HepG2 (cell line): ENCODE results near the gene KCTD19. TPM values are rescaled to one million over a fixed set of nuclear protein-coding genes. Genes with fewer than 3 reads are reported as not detected.

ENCODE experiments used
- CREM ChIP-seq, 2 experiments: sonication (generic) in 1 of 2; formaldehyde crosslinking in 1 of 2; IDR thresholded peaks; 2 replicates each; pipeline versions ENCODE4 v1.4.0 to v1.6.1; 2016 to 2020; ENCODE audit warnings: antibody characterized with exemption in 1 of 2, mild to moderate bottlenecking in 1 of 2, missing genetic modification reagents in 1 of 2
- FOXK1 ChIP-seq: sonication (generic); formaldehyde crosslinking; IDR thresholded peaks from 2 replicates; pipeline ENCODE4 v1.4.0; 2020; ENCODE audit warnings: low read depth, missing genetic modification reagents, borderline replicate concordance
- NR2C2 ChIP-seq: sonication (generic); formaldehyde crosslinking; IDR thresholded peaks from 2 replicates; pipeline ENCODE4 v1.4.0; 2020; ENCODE audit warnings: missing genetic modification reagents, mild to moderate bottlenecking, moderate library complexity, borderline replicate concordance
- RARG ChIP-seq: sonication (generic); formaldehyde crosslinking; IDR thresholded peaks from 2 replicates; pipeline ENCODE4 v1.4.0; 2020; ENCODE audit warnings: low read depth, mild to moderate bottlenecking, missing genetic modification reagents
- ZBTB20 ChIP-seq: sonication (generic); formaldehyde crosslinking; IDR thresholded peaks from 2 replicates; pipeline ENCODE4 v1.8.1; 2023; ENCODE audit warnings: missing genetic modification reagents, low read depth, mild to moderate bottlenecking, borderline replicate concordance
- ZFYVE20 ChIP-seq: sonication (generic); formaldehyde crosslinking; IDR thresholded peaks from 2 replicates; pipeline ENCODE4 v1.8.0; 2023; ENCODE audit warnings: low read depth, mild to moderate bottlenecking, moderate library complexity, missing genetic modification reagents, borderline replicate concordance
- ZNF547 ChIP-seq: sonication (generic); formaldehyde crosslinking; IDR thresholded peaks from 2 replicates; pipeline ENCODE4 v1.5.1; 2020; ENCODE audit warnings: mild to moderate bottlenecking, missing genetic modification reagents
- ZNF619 ChIP-seq: sonication (generic); formaldehyde crosslinking; IDR thresholded peaks from 2 replicates; pipeline ENCODE4 v1.4.0; 2020; ENCODE audit warnings: mild to moderate bottlenecking, missing genetic modification reagents
- ZNF644 ChIP-seq: IDR thresholded peaks from 2 replicates; pipeline ENCODE4 v1.6.1; 2016; ENCODE audit warnings: low read depth
- ZNF713 ChIP-seq: sonication (generic); formaldehyde crosslinking; IDR thresholded peaks from 2 replicates; pipeline ENCODE4 v1.4.0; 2020; ENCODE audit warnings: mild to moderate bottlenecking, missing genetic modification reagents
- polyA plus RNA-seq, 8 experiments: library from polyadenylated mRNA; depleted of rRNA in 3 of 8; stranded (reverse) in 7 of 8; unstranded in 1 of 8; fragments of >200 nt; fragmentation: Illumina TruSeq in 4 of 8; extraction: Trizol in 4 of 8; gene quantifications; 2 replicates each; pipeline versions ENCODE4 v1.2.1 to v1.2.3, GENCODE V29; 2011 to 2016; ENCODE audit warnings: low read depth in 4 of 8, missing spikeins in 1 of 8, mixed read lengths in 1 of 8; ENCODE audit not compliant: insufficient read depth in 1 of 8
- total RNA-seq, 5 experiments: library from RNA; depleted of rRNA; stranded (reverse); fragments of >200 nt; fragmentation: Illumina TruSeq; extraction: Trizol; gene quantifications; 2 replicates each; pipeline ENCODE4 v1.2.3, GENCODE V29; 2016; ENCODE audit warnings: low read depth in 1 of 5
- TF ChIP-seq, protein P1 (sequence below): IDR thresholded peaks from 2 replicates; pipeline ENCODE4 v1.6.1; 2016; ENCODE audit warnings: low read depth, missing genetic modification reagents, missing compliant biosample characterization
- TF ChIP-seq, protein P2 (sequence below): sonication (generic); formaldehyde crosslinking; IDR thresholded peaks from 2 replicates; pipeline ENCODE4 v1.4.0; 2020; ENCODE audit warnings: missing genetic modification reagents, borderline replicate concordance
- TF ChIP-seq, protein P3 (sequence below): IDR thresholded peaks from 2 replicates; pipeline ENCODE4 v1.6.1; 2016; ENCODE audit warnings: control low read depth
- TF ChIP-seq, protein P4 (sequence below): sonication (generic); formaldehyde crosslinking; IDR thresholded peaks from 2 replicates; pipeline ENCODE4 v1.8.1; 2023; ENCODE audit warnings: mild to moderate bottlenecking, missing genetic modification reagents

KCTD19 gene
- total and polyA plus RNA-seq, 2 of the 13 experiments (the other 11 are each of a cell fraction or from before 2014, with no cell fraction given), result not detected

DNA sequence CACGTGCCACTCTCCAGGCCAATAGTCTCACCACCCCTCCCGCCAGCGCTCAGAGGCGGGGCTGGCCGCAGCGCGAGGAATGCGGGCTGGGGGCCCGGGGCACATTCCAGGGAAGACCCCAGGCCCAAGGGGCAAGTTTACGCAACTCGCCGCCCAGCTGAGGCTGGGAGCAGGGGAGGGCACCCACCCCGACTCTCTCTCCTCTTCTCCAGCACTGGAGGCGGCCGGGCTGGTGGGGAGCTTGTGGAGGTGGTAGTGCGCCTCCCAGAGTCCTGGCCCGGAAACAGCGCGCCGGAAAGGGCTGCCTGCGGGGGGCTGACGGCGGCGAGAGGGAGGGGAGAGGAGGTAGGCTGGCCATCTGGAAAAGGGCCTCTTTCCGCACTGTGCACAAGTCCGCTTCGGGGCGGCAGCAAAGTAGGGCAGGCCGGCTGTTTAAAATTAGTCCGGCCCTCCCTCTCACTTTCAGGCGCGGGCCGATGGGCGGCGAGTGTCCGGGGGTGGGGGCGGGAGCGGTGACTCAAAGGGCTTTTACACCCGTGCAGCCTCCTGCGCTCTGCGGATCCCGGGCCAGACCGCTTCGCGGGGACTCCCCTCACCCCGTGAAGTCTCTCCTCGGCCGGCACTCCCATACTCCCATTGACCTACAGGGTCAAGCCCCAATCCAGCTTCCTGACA is 80.3 kb downstream of the KCTD19 start (continued):
- TF ChIP-seq ZNF619 (peak; percentile 90; the same call in 1 of the 2 replicates), NR2C2 (peak; percentile 62; the same call in 1 of the 2 replicates), CREM (IDR thresholded peaks at IDR 0.05) (no peak), CREM (CRISPR knock-in tag; IDR thresholded peaks at IDR 0.05) (no peak), RARG (CRISPR knock-in tag) (no peak), ZNF547 (peak; percentile 84; the same call in 1 of the 2 replicates), ZFYVE20 (0 out of 2 replicates have a peak, but pooled peaks have one; percentile 43), ZNF644 (CRISPR knock-in tag) (peak; percentile 64; the same call in 1 of the 2 replicates), ZNF713 (CRISPR knock-in tag) (no peak), FOXK1 (CRISPR knock-in tag) (0 out of 2 replicates have a peak, but pooled peaks have one; percentile 31), ZBTB20 (CRISPR knock-in tag) (peak; percentile 83)
- TF ChIP-seq, protein P1, sequence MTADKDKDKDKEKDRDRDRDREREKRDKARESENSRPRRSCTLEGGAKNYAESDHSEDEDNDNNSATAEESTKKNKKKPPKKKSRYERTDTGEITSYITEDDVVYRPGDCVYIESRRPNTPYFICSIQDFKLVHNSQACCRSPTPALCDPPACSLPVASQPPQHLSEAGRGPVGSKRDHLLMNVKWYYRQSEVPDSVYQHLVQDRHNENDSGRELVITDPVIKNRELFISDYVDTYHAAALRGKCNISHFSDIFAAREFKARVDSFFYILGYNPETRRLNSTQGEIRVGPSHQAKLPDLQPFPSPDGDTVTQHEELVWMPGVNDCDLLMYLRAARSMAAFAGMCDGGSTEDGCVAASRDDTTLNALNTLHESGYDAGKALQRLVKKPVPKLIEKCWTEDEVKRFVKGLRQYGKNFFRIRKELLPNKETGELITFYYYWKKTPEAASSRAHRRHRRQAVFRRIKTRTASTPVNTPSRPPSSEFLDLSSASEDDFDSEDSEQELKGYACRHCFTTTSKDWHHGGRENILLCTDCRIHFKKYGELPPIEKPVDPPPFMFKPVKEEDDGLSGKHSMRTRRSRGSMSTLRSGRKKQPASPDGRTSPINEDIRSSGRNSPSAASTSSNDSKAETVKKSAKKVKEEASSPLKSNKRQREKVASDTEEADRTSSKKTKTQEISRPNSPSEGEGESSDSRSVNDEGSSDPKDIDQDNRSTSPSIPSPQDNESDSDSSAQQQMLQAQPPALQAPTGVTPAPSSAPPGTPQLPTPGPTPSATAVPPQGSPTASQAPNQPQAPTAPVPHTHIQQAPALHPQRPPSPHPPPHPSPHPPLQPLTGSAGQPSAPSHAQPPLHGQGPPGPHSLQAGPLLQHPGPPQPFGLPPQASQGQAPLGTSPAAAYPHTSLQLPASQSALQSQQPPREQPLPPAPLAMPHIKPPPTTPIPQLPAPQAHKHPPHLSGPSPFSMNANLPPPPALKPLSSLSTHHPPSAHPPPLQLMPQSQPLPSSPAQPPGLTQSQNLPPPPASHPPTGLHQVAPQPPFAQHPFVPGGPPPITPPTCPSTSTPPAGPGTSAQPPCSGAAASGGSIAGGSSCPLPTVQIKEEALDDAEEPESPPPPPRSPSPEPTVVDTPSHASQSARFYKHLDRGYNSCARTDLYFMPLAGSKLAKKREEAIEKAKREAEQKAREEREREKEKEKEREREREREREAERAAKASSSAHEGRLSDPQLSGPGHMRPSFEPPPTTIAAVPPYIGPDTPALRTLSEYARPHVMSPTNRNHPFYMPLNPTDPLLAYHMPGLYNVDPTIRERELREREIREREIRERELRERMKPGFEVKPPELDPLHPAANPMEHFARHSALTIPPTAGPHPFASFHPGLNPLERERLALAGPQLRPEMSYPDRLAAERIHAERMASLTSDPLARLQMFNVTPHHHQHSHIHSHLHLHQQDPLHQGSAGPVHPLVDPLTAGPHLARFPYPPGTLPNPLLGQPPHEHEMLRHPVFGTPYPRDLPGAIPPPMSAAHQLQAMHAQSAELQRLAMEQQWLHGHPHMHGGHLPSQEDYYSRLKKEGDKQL, result no peak; the same call in 1 of the 2 replicates
- TF ChIP-seq, protein P2, sequence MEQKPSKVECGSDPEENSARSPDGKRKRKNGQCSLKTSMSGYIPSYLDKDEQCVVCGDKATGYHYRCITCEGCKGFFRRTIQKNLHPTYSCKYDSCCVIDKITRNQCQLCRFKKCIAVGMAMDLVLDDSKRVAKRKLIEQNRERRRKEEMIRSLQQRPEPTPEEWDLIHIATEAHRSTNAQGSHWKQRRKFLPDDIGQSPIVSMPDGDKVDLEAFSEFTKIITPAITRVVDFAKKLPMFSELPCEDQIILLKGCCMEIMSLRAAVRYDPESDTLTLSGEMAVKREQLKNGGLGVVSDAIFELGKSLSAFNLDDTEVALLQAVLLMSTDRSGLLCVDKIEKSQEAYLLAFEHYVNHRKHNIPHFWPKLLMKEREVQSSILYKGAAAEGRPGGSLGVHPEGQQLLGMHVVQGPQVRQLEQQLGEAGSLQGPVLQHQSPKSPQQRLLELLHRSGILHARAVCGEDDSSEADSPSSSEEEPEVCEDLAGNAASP (CRISPR knock-in tag), result peak; percentile 80
- TF ChIP-seq, protein P3, sequence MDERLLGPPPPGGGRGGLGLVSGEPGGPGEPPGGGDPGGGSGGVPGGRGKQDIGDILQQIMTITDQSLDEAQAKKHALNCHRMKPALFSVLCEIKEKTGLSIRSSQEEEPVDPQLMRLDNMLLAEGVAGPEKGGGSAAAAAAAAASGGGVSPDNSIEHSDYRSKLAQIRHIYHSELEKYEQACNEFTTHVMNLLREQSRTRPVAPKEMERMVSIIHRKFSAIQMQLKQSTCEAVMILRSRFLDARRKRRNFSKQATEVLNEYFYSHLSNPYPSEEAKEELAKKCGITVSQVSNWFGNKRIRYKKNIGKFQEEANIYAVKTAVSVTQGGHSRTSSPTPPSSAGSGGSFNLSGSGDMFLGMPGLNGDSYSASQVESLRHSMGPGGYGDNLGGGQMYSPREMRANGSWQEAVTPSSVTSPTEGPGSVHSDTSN (CRISPR knock-in tag), result peak; percentile 11; the same call in 1 of the 2 replicates
- TF ChIP-seq, protein P4, sequence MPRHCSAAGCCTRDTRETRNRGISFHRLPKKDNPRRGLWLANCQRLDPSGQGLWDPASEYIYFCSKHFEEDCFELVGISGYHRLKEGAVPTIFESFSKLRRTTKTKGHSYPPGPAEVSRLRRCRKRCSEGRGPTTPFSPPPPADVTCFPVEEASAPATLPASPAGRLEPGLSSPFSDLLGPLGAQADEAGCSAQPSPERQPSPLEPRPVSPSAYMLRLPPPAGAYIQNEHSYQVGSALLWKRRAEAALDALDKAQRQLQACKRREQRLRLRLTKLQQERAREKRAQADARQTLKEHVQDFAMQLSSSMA, result peak; percentile 78; the same call in 1 of the 2 replicates
